Liver (tissue), 3 donors: Measurements from ENCODE around the gene IQCM.
"Not testable (repeated sequence)": the region's sequence is repeated elsewhere in the genome, so short reads cannot be mapped to it uniquely, and the experiment has no call there.

Experiments
- EGR1 ChIP-seq, 2 donors: IDR thresholded peaks; 2 replicates each; pipeline ENCODE4 v1.6.1; 2016 to 2018; ENCODE audit warnings: antibody characterized with exemption in 2 of 2, low read depth in 2 of 2
- FOXA1 ChIP-seq: IDR thresholded peaks from 2 replicates; pipeline ENCODE4 v1.6.1; 2016; ENCODE audit warnings: antibody characterized with exemption
- GABPA ChIP-seq, 2 donors: IDR thresholded peaks in 1 of 2; conservative IDR thresholded peaks in 1 of 2; 2 replicates each; pipeline ENCODE4 v1.6.1; 2016; ENCODE audit warnings: antibody characterized with exemption in 2 of 2, mild to moderate bottlenecking in 1 of 2, moderate library complexity in 1 of 2
- HNF4A ChIP-seq, 2 donors: conservative IDR thresholded peaks; 2 replicates each; pipeline ENCODE4 v1.6.1; 2016; ENCODE audit warnings: antibody characterized with exemption in 2 of 2, mild to moderate bottlenecking in 2 of 2
- HNF4G ChIP-seq: IDR thresholded peaks from 2 replicates; pipeline ENCODE4 v1.6.1; 2016; ENCODE audit warnings: antibody characterized with exemption
- JUND ChIP-seq, 2 donors: IDR thresholded peaks; 2 replicates each; pipeline ENCODE4 v1.6.1; 2016; ENCODE audit warnings: antibody characterized with exemption in 2 of 2
- RAD21 ChIP-seq, 2 donors: IDR thresholded peaks; 2 replicates each; pipeline ENCODE4 v1.6.1; 2016; ENCODE audit warnings: antibody characterized with exemption in 2 of 2, mild to moderate bottlenecking in 2 of 2
- RXRA ChIP-seq, 2 donors: IDR thresholded peaks; 2 replicates each; pipeline ENCODE4 v1.6.1; 2017 to 2018; ENCODE audit warnings: antibody characterized with exemption in 2 of 2, mild to moderate bottlenecking in 1 of 2
- TAF1 ChIP-seq: conservative IDR thresholded peaks from 2 replicates; pipeline ENCODE4 v1.6.1; 2016; ENCODE audit warnings: antibody characterized with exemption, mild to moderate bottlenecking
- TF ChIP-seq, protein P1 (sequence below): fragments of 150-350 bp; IDR thresholded peaks from 2 replicates; pipeline ENCODE4 v1.5.1; 2017; ENCODE audit warnings: improper control_type of control experiment, low read depth, low read length; ENCODE audit not compliant: missing input control
- TF ChIP-seq, protein P2 (sequence below): IDR thresholded peaks from 2 replicates; pipeline ENCODE4 v1.6.1; 2016; ENCODE audit warnings: antibody characterized with exemption
- TF ChIP-seq, protein P3 (sequence below): IDR thresholded peaks from 2 replicates; pipeline ENCODE4 v1.6.1; 2016; ENCODE audit warnings: antibody characterized with exemption, mild to moderate bottlenecking
- TF ChIP-seq, protein P4 (sequence below): IDR thresholded peaks from 2 replicates; pipeline ENCODE4 v1.6.1; 2016; ENCODE audit warnings: antibody characterized with exemption
- TF ChIP-seq, protein P5 (sequence below): IDR thresholded peaks from 2 replicates; pipeline ENCODE4 v1.6.1; 2016; ENCODE audit warnings: antibody characterized with exemption
- donor health status: healthy.
- donor health status: healthy.

DNA sequence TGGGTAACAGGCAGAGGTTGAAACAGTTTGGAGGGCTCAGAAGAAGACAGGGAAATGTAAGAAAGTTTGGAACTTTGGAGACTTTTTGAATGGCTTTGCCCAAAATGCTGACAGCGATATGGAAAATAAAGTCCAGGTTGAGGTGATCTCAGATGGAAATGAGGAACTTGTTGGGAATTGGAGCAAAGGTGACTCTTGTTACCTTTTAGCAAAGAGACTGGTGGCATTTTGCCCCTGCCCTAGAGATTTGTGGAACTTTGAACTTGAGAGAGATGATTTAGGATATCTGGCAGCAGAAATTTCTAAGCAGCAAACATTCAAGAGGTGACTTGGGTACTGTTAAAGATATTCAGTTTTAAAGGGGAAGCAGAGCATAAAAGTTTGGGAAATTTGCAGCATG, 308.3 kb downstream of the IQCM start:
- TF ChIP-seq TAF1; RAD21 (IDR thresholded peaks at IDR 0.05); EGR1 (IDR thresholded peaks at IDR 0.05; ENCODE audit: low read depth in 2 of 2); HNF4G; FOXA1; GABPA (IDR thresholded peaks at IDR 0.05 in 1 of 2, conservative IDR thresholded peaks at IDR 0.05 in 1 of 2): not testable (repeated sequence)
- TF ChIP-seq JUND (IDR thresholded peaks at IDR 0.05), result peak in 1 of 2 donors; percentile 21
- TF ChIP-seq, protein P1, sequence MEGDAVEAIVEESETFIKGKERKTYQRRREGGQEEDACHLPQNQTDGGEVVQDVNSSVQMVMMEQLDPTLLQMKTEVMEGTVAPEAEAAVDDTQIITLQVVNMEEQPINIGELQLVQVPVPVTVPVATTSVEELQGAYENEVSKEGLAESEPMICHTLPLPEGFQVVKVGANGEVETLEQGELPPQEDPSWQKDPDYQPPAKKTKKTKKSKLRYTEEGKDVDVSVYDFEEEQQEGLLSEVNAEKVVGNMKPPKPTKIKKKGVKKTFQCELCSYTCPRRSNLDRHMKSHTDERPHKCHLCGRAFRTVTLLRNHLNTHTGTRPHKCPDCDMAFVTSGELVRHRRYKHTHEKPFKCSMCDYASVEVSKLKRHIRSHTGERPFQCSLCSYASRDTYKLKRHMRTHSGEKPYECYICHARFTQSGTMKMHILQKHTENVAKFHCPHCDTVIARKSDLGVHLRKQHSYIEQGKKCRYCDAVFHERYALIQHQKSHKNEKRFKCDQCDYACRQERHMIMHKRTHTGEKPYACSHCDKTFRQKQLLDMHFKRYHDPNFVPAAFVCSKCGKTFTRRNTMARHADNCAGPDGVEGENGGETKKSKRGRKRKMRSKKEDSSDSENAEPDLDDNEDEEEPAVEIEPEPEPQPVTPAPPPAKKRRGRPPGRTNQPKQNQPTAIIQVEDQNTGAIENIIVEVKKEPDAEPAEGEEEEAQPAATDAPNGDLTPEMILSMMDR, result not testable (repeated sequence)
- TF ChIP-seq, protein P2, sequence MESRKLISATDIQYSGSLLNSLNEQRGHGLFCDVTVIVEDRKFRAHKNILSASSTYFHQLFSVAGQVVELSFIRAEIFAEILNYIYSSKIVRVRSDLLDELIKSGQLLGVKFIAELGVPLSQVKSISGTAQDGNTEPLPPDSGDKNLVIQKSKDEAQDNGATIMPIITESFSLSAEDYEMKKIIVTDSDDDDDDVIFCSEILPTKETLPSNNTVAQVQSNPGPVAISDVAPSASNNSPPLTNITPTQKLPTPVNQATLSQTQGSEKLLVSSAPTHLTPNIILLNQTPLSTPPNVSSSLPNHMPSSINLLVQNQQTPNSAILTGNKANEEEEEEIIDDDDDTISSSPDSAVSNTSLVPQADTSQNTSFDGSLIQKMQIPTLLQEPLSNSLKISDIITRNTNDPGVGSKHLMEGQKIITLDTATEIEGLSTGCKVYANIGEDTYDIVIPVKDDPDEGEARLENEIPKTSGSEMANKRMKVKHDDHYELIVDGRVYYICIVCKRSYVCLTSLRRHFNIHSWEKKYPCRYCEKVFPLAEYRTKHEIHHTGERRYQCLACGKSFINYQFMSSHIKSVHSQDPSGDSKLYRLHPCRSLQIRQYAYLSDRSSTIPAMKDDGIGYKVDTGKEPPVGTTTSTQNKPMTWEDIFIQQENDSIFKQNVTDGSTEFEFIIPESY, result peak; percentile 22
- TF ChIP-seq RXRA (IDR thresholded peaks at IDR 0.05), result peak; percentile 66 to 77
- TF ChIP-seq, protein P3, sequence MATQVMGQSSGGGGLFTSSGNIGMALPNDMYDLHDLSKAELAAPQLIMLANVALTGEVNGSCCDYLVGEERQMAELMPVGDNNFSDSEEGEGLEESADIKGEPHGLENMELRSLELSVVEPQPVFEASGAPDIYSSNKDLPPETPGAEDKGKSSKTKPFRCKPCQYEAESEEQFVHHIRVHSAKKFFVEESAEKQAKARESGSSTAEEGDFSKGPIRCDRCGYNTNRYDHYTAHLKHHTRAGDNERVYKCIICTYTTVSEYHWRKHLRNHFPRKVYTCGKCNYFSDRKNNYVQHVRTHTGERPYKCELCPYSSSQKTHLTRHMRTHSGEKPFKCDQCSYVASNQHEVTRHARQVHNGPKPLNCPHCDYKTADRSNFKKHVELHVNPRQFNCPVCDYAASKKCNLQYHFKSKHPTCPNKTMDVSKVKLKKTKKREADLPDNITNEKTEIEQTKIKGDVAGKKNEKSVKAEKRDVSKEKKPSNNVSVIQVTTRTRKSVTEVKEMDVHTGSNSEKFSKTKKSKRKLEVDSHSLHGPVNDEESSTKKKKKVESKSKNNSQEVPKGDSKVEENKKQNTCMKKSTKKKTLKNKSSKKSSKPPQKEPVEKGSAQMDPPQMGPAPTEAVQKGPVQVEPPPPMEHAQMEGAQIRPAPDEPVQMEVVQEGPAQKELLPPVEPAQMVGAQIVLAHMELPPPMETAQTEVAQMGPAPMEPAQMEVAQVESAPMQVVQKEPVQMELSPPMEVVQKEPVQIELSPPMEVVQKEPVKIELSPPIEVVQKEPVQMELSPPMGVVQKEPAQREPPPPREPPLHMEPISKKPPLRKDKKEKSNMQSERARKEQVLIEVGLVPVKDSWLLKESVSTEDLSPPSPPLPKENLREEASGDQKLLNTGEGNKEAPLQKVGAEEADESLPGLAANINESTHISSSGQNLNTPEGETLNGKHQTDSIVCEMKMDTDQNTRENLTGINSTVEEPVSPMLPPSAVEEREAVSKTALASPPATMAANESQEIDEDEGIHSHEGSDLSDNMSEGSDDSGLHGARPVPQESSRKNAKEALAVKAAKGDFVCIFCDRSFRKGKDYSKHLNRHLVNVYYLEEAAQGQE, result not testable (repeated sequence)
- TF ChIP-seq, protein P4, sequence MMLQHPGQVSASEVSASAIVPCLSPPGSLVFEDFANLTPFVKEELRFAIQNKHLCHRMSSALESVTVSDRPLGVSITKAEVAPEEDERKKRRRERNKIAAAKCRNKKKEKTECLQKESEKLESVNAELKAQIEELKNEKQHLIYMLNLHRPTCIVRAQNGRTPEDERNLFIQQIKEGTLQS, result not testable (repeated sequence)
- TF ChIP-seq HNF4A (conservative IDR thresholded peaks at IDR 0.05), result peak; percentile 71 to 75
- TF ChIP-seq, protein P5, sequence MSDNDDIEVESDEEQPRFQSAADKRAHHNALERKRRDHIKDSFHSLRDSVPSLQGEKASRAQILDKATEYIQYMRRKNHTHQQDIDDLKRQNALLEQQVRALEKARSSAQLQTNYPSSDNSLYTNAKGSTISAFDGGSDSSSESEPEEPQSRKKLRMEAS, result peak; percentile 19
